Measurements from ENCODE around the gene PNMA8B.

GRCh38 chr19:46446021-46446420, 49.6 kb downstream of the PNMA8B start:
- TF ChIP-seq POLR2A (IDR thresholded peaks at IDR 0.05; ENCODE audit: low read depth, low read length) (no peak), POLR2AphosphoS5 (IDR thresholded peaks at IDR 0.05; ENCODE audit: low read depth, low read length) (no peak), PAX5 (IDR thresholded peaks at IDR 0.05; ENCODE audit: insufficient read depth, low read length, severe bottlenecking) (no peak)
